Measurements from ENCODE around the gene WDR18. TPM values are rescaled to one million over a fixed set of nuclear protein-coding genes. Genes with fewer than 3 reads are reported as not detected.

WDR18 gene
- total RNA-seq, 1 donor from 2014 or later = 66.8 TPM

DNA sequence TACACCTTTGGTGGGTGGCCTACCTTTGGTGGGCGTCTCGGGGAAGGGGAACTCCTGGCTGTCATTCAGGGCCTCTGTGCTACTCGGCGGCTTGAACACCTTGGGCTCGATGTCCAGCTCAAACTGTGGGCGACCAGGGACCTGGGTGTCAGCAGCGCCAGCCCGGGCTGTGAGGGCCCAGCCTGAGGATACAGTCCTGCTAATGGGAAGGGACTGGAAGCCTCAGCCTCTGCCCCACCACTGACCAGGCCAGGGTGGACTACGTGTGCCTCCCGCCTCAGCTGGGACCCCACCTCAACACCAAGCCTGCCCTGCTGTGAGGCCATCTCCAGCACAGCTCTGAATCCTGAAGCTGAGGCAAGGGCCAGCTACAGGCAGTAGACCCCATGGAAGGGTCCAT lies 29.1 kb downstream of the WDR18 start:
- no peak for DNase-seq (ENCODE audit: extremely low spot score in 2 of 2)
- no peaks in the 10 kb centered on the region for H3K27me3 ChIP-seq
- peaks cover 0 to 31% of the 10 kb centered on the region in 2 donors for H3K36me3 ChIP-seq
- no peaks in the 10 kb centered on the region for H3K9me3 ChIP-seq
- H3K4me1 ChIP-seq = peaks cover 54% of the 10 kb centered on the region
- intact Hi-C loops (cut with DNase I) = no loop called here
- no peak overlapping the region for H3K27ac ChIP-seq
- TF ChIP-seq CTCF (IDR thresholded peaks at IDR 0.05) = no peak
- TF ChIP-seq POLR2A (IDR thresholded peaks at IDR 0.05) = no peak
- no peak for TF ChIP-seq POLR2AphosphoS5 (IDR thresholded peaks at IDR 0.05; ENCODE audit: insufficient read depth in 1 of 2, low read depth in 1 of 2)
- no peak overlapping the region for H3K4me3 ChIP-seq

DNA sequence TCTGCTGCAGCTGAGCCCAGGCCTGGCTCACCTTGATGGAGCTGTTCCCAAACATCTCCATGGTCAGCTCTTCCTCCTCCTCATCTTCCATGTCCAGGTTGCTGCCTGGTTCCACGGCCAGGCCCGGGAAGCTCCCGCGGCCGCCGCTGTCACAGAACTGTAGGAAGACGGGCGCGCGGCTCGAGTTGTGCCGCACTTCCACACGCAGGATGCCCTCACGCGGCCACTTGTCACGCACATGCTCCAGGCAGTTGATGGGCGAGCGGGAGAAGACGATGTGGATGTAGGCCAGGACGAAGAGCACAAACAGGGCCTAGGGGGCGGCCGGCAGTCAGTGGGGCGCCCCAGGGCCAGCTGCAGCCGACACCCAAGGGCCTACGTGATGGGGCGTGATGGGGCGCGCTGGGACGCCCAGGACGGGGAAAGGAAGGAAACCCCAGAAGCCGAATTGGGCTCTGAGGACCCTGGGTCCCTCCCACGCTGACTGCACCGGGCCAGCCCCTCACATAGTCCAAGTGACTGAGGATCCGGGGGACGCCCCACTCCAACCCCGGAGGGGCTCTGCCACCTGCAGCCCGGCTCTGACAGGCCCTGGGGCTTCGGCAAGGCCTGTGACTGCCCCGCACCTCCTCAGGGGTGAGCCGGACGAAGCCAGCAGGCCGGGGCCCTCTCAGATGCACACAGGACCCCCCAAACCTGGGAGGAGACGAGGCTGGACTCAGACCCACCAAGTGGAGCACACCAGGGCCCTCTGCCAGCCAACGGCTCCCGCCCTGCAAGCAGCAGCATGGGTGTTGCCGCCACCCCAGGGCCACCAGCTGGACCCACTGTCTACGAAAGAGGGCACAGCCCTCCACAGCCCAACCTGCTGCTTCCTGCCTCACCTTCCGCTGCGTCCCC lies 30.3 kb downstream of the WDR18 start:
- Histone ChIP-seq H3K4me3 (no peak overlapping the region), H3K4me1 (peaks cover 66% of the 10 kb centered on the region), H3K36me3 (peaks cover 0 to 31% of the 10 kb centered on the region in 2 donors), H3K27ac (no peak overlapping the region), H3K27me3 (no peaks in the 10 kb centered on the region), H3K9me3 (no peaks in the 10 kb centered on the region)
- intact Hi-C loops (cut with DNase I) = no loop called here
- no peak for TF ChIP-seq CTCF (IDR thresholded peaks at IDR 0.05)
- TF ChIP-seq POLR2A (IDR thresholded peaks at IDR 0.05) = no peak
- TF ChIP-seq POLR2AphosphoS5 (IDR thresholded peaks at IDR 0.05; ENCODE audit: insufficient read depth in 1 of 2, low read depth in 1 of 2) = no peak
- DNase-seq (ENCODE audit: extremely low spot score in 2 of 2) = no peak

GRCh38 chr19:1015061-1015781 lies 31.1 kb downstream of the WDR18 start:
- H3K4me1 ChIP-seq = peaks cover 67% of the 10 kb centered on the region
- no peaks in the 10 kb centered on the region for H3K27me3 ChIP-seq
- DNase-seq (ENCODE audit: extremely low spot score in 2 of 2) = no peak
- H3K36me3 ChIP-seq = peaks cover 0 to 29% of the 10 kb centered on the region in 2 donors
- no peak overlapping the region for H3K4me3 ChIP-seq
- intact Hi-C loops (cut with DNase I) = no loop called here
- TF ChIP-seq POLR2AphosphoS5 (IDR thresholded peaks at IDR 0.05; ENCODE audit: insufficient read depth in 1 of 2, low read depth in 1 of 2) (no peak), POLR2A (IDR thresholded peaks at IDR 0.05) (no peak), CTCF (IDR thresholded peaks at IDR 0.05) (no peak)
- H3K9me3 ChIP-seq = no peaks in the 10 kb centered on the region
- peak overlapping the region; percentile 76 for H3K27ac ChIP-seq

DNA sequence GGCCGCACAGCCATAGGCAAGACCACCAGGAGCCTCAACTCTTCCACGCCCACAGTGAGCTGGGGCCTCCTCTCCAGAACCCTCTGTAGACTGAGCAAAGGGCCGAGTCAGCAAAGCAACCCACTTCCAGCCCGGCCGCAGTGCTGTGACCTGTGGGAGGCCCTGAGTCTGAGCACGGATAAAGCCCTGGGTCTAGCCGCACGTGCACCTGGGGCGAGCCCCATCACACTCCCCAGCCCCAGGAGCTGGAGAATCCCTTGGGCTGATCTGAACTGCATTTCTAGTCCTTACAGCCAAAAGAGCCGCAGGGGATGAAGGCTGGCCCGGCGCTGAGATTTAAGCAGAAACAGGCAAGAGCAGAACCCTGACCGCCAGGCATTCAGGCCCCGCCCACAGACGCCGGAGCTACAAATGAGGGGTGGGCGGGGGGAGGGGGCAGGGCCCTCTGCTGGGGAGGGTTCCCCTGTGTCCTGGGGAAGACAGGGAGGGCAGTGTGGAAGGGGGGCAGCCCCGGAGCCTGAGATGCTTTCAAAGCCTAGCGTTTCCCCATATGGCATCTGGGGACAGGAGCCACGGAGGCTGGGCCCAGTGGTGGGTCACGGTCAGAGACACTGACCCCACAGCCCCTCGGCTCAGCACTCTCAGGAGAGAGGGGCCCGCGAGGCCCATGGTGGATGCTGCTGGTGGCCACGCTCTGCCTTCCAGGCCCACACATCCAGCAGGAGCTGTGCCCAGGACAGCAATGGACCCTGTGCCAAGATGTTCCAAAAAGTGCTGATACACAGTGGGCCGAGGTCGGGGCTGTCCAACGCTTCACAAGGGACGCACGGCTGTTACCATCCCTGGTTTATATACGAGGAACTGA lies 31.9 kb downstream of the WDR18 start:
- H3K4me1 ChIP-seq = peaks cover 62% of the 10 kb centered on the region
- peak overlapping the region; percentile 76 for H3K27ac ChIP-seq
- no peak for TF ChIP-seq CTCF (IDR thresholded peaks at IDR 0.05)
- no peak overlapping the region for H3K4me3 ChIP-seq
- no peaks in the 10 kb centered on the region for H3K27me3 ChIP-seq
- intact Hi-C loops (cut with DNase I) = no loop called here
- no peaks in the 10 kb centered on the region for H3K9me3 ChIP-seq
- H3K36me3 ChIP-seq = peaks cover 0 to 21% of the 10 kb centered on the region in 2 donors
- no peak for DNase-seq (ENCODE audit: extremely low spot score in 2 of 2)

Measured in vagina (tissue), 2 donors.